HG02588 (cell line): ENCODE measurements around the gene ZNF783.
A peak's percentile ranks its signal among the peaks of the same experiment; 100 is the strongest.
"Not testable (repeated sequence)": the region's sequence is repeated elsewhere in the genome, so short reads cannot be mapped to it uniquely, and the experiment has no call there.

ENCODE experiments used
- ATAC-seq: cut with Tn5 transposase; IDR thresholded peaks from one replicate; pipeline ENCODE4 v1.9.1; 2021; ENCODE audit warnings: mild to moderate bottlenecking, moderate library complexity; ENCODE audit not compliant: unreplicated experiment

ZNF783 gene

GRCh38 chr7:149239345-149240143 is 22.5 kb upstream of the ZNF783 start, which contains the start of gene ZNF212:
TSS of gene ZNF212 (plus strand) at chr7:149239651. CDS start at chr7:149239779, 128 bp downstream.
- ATAC-seq = peak; percentile 99

GRCh38 chr7:149240637-149241036 is 21.4 kb upstream of the ZNF783 start:
- ATAC-seq = no peak

- ATAC-seq = no peak
Observed at GRCh38 chr7:149241696-149242095, 20.3 kb upstream of the ZNF783 start.

- ATAC-seq = no peak
Observed at GRCh38 chr7:149245244-149245643, 16.8 kb upstream of the ZNF783 start.

- no peak for ATAC-seq
Observed at GRCh38 chr7:149245744-149246143, 16.3 kb upstream of the ZNF783 start.

GRCh38 chr7:149248777-149249176 is 13.2 kb upstream of the ZNF783 start:
- ATAC-seq = no peak

GRCh38 chr7:149250151-149250550 is 11.8 kb upstream of the ZNF783 start:
- ATAC-seq = not testable (repeated sequence)

GRCh38 chr7:149251518-149251917 is 10.5 kb upstream of the ZNF783 start:
- not testable (repeated sequence) for ATAC-seq

- no peak for ATAC-seq
Observed at GRCh38 chr7:149252378-149252777, 9.6 kb upstream of the ZNF783 start.

- ATAC-seq = no peak
Observed at GRCh38 chr7:149253665-149254064, 8.3 kb upstream of the ZNF783 start.

- no peak for ATAC-seq
Observed at GRCh38 chr7:149254181-149254858, 7.7 kb upstream of the ZNF783 start.

- ATAC-seq = no peak
Observed at GRCh38 chr7:149255174-149255573, 6.8 kb upstream of the ZNF783 start.

GRCh38 chr7:149256568-149256967 is 5.4 kb upstream of the ZNF783 start:
- no peak for ATAC-seq

GRCh38 chr7:149257146-149257545 is 4.8 kb upstream of the ZNF783 start:
- ATAC-seq = no peak

GRCh38 chr7:149261316-149261828 is 624 bp upstream of the ZNF783 start:
- no peak for ATAC-seq

GRCh38 chr7:149266451-149266850 is 4.5 kb downstream of the ZNF783 start:
- ATAC-seq = no peak

- ATAC-seq = no peak
Observed at GRCh38 chr7:149267733-149268132, 5.7 kb downstream of the ZNF783 start.

- not testable (repeated sequence) for ATAC-seq
Observed at GRCh38 chr7:149274424-149274823, 12.4 kb downstream of the ZNF783 start.

- ATAC-seq = no peak
Observed at GRCh38 chr7:149277871-149278270, 15.9 kb downstream of the ZNF783 start.

- no peak for ATAC-seq
Observed at GRCh38 chr7:149278396-149278795, 16.4 kb downstream of the ZNF783 start.

- ATAC-seq = no peak
Observed at GRCh38 chr7:149279111-149279743, 17.2 kb downstream of the ZNF783 start.
